ENCODE results near the gene MOV10L1. TPM values are rescaled to one million over a fixed set of nuclear protein-coding genes. Genes with fewer than 3 reads are reported as not detected.

Gene MOV10L1
- total and polyA plus RNA-seq, 4 donors = 0.27 to 11.9 (median 0.43) TPM

- no peak for TF ChIP-seq CTCF (IDR thresholded peaks at IDR 0.05; ENCODE audit: control extremely low read depth, extremely low read depth)
- ATAC-seq (ENCODE audit: insufficient read depth, low FRiP score) = no peak
- Histone ChIP-seq H3K4me3 (no peak within 1 kb of the TSS), H3K4me1 (ENCODE audit: control insufficient read depth in 5 of 5, insufficient read depth in 5 of 5, low read length in 5 of 5) (peaks cover 2 to 15% (median 4%) of the 10 kb centered on the region in 5 donors), H3K9me3 (ENCODE audit: control insufficient read depth in 4 of 4, insufficient read depth in 3 of 4, low read length in 3 of 4) (peaks cover 0 to 10% (median 0%) of the 10 kb centered on the region in 4 donors), H3K9ac (ENCODE audit: insufficient read depth in 1 of 2, low read length in 2 of 2) (no peak within 1 kb of the TSS), H3K27me3 (ENCODE audit: control insufficient read depth in 3 of 3, insufficient read depth in 3 of 3, low read length in 2 of 3) (no peaks in the 10 kb centered on the region), H3K27ac (ENCODE audit: low read depth in 1 of 2, low read length in 1 of 2) (no peak within 1 kb of the TSS), H3K36me3 (ENCODE audit: control insufficient read depth in 4 of 4, insufficient read depth in 4 of 4, low read length in 4 of 4) (no peaks in the 10 kb centered on the region)
- no peak for DNase-seq
- 12 to 17% methylated on average over 64 to 102 of the region's 102 CpGs for whole genome bisulfite sequencing, 2 donors
Measured at GRCh38 chr22:50058061-50058905, 31.5 kb upstream of the MOV10L1 start, which contains the start of gene TTLL8. Gene TTLL8 (minus strand): TSS chr22:50058298.

GRCh38 chr22:50058906-50059880 is 30.6 kb upstream of the MOV10L1 start:
- peaks cover 2 to 15% (median 4%) of the 10 kb centered on the region in 5 donors for H3K4me1 ChIP-seq (ENCODE audit: control insufficient read depth in 5 of 5, insufficient read depth in 5 of 5, low read length in 5 of 5)
- no peak for TF ChIP-seq CTCF (IDR thresholded peaks at IDR 0.05; ENCODE audit: control extremely low read depth, extremely low read depth)
- DNase-seq = peak; percentile 68 to 89 (median 80)
- no peak overlapping the region for H3K9ac ChIP-seq (ENCODE audit: insufficient read depth in 1 of 2, low read length in 2 of 2)
- peaks cover 0 to 4% (median 0%) of the 10 kb centered on the region in 4 donors for H3K9me3 ChIP-seq (ENCODE audit: control insufficient read depth in 4 of 4, insufficient read depth in 3 of 4, low read length in 3 of 4)
- 21 to 27% methylated on average over 31 of the region's 31 CpGs for WGBS, 2 donors
- H3K27me3 ChIP-seq (ENCODE audit: control insufficient read depth in 3 of 3, insufficient read depth in 3 of 3, low read length in 2 of 3) = no peaks in the 10 kb centered on the region
- no peaks in the 10 kb centered on the region for H3K36me3 ChIP-seq (ENCODE audit: control insufficient read depth in 4 of 4, insufficient read depth in 4 of 4, low read length in 4 of 4)
- no peak overlapping the region for H3K4me3 ChIP-seq
- no peak overlapping the region for H3K27ac ChIP-seq (ENCODE audit: low read depth in 1 of 2, low read length in 1 of 2)
- ATAC-seq (ENCODE audit: insufficient read depth, low FRiP score) = no peak

GRCh38 chr22:50059881-50060262 is 29.9 kb upstream of the MOV10L1 start:
- Histone ChIP-seq H3K4me3 (no peak overlapping the region), H3K4me1 (ENCODE audit: control insufficient read depth in 5 of 5, insufficient read depth in 5 of 5, low read length in 5 of 5) (peaks cover 2 to 15% (median 4%) of the 10 kb centered on the region in 5 donors), H3K36me3 (ENCODE audit: control insufficient read depth in 4 of 4, insufficient read depth in 4 of 4, low read length in 4 of 4) (no peaks in the 10 kb centered on the region), H3K27ac (ENCODE audit: low read depth in 1 of 2, low read length in 1 of 2) (no peak overlapping the region), H3K9ac (ENCODE audit: insufficient read depth in 1 of 2, low read length in 2 of 2) (no peak overlapping the region), H3K9me3 (ENCODE audit: control insufficient read depth in 4 of 4, insufficient read depth in 3 of 4, low read length in 3 of 4) (no peaks in the 10 kb centered on the region), H3K27me3 (ENCODE audit: control insufficient read depth in 3 of 3, insufficient read depth in 3 of 3, low read length in 2 of 3) (peaks cover 0 to 3% (median 0%) of the 10 kb centered on the region in 3 donors)
- no peak for TF ChIP-seq CTCF (IDR thresholded peaks at IDR 0.05; ENCODE audit: control extremely low read depth, extremely low read depth)
- ATAC-seq (ENCODE audit: insufficient read depth, low FRiP score) = no peak
- no peak for DNase-seq
- WGBS, 2 donors = 83 to 86% methylated on average over 7 of the region's 7 CpGs
